ENCODE measurements around the gene FOXL3. TPM values are rescaled to one million over a fixed set of nuclear protein-coding genes. Genes with fewer than 3 reads are reported as not detected.

The FOXL3 gene
- total RNA-seq, 1 experiment from 2014 or later = not detected

GRCh38 chr7:336810-337566 lies 47.0 kb downstream of the FOXL3 start:
- ChIA-PET CTCF (no interaction called here), POLR2A (no interaction called here), RAD21 (ENCODE audit: low non-redundant PET in 1 of 2, low total read pairs in 2 of 2, uncharacterized antibody in 2 of 2, unreplicated experiment in 2 of 2) (no interaction called here)
- Histone ChIP-seq H3K27me3 (ENCODE audit: insufficient read depth, low read length) (no peaks in the 10 kb centered on the region), H3K4me1 (ENCODE audit: control insufficient read depth in 1 of 2, insufficient read depth in 2 of 2, low read length in 2 of 2) (peaks cover 2 to 8% of the 10 kb centered on the region in 2 experiments; a peak in 2 of 4 replicates), H3K36me3 (ENCODE audit: control insufficient read depth in 1 of 2, insufficient read depth in 2 of 2, low read length in 2 of 2) (no peaks in the 10 kb centered on the region), H3K9me2 (ENCODE audit: insufficient read depth) (no peaks in the 10 kb centered on the region), H2AFZ (ENCODE audit: low read depth, low read length, poor library complexity, severe bottlenecking) (no peak overlapping the region), H3K9ac (ENCODE audit: low read length) (no peak overlapping the region), H4K20me1 (ENCODE audit: insufficient read depth) (no peaks in the 10 kb centered on the region), H3K9me3 (ENCODE audit: control insufficient read depth in 1 of 2, insufficient read depth in 1 of 2, low read depth in 1 of 2, low read length in 2 of 2) (peaks cover 0 to 9% of the 10 kb centered on the region in 2 experiments; a peak in 1 of 4 replicates), H3K79me2 (ENCODE audit: insufficient read depth, low read length) (no peaks in the 10 kb centered on the region), H3K4me3 (replicated peaks in 1 of 2; ENCODE audit: low read depth in 1 of 2, low read length in 2 of 2) (no peak overlapping the region), H3K4me2 (ENCODE audit: low read length) (no peak overlapping the region), H3K27ac (ENCODE audit: low read depth, low read length) (no peak overlapping the region)
- TF ChIP-seq SIN3A (IDR thresholded peaks at IDR 0.05; ENCODE audit: low read depth) (no peak), ELF1 (IDR thresholded peaks at IDR 0.05; ENCODE audit: borderline replicate concordance, low read depth) (no peak), POLR2A (IDR thresholded peaks at IDR 0.05; ENCODE audit: borderline replicate concordance, extremely low read depth, insufficient read depth, insufficient read length) (no peak), SP1 (IDR thresholded peaks at IDR 0.05; ENCODE audit: low read depth) (no peak), POLR2AphosphoS5 (IDR thresholded peaks at IDR 0.05; ENCODE audit: low read depth, low read length) (no peak), RAD21 (IDR thresholded peaks at IDR 0.05; ENCODE audit: low read depth) (no peak), SRF (IDR thresholded peaks at IDR 0.05; ENCODE audit: low read depth) (no peak), JUND (IDR thresholded peaks at IDR 0.05) (no peak), YY1 (IDR thresholded peaks at IDR 0.05; ENCODE audit: extremely low read depth, insufficient replicate concordance, low read depth, low read length) (no peak)
- TF ChIP-seq, protein P1, sequence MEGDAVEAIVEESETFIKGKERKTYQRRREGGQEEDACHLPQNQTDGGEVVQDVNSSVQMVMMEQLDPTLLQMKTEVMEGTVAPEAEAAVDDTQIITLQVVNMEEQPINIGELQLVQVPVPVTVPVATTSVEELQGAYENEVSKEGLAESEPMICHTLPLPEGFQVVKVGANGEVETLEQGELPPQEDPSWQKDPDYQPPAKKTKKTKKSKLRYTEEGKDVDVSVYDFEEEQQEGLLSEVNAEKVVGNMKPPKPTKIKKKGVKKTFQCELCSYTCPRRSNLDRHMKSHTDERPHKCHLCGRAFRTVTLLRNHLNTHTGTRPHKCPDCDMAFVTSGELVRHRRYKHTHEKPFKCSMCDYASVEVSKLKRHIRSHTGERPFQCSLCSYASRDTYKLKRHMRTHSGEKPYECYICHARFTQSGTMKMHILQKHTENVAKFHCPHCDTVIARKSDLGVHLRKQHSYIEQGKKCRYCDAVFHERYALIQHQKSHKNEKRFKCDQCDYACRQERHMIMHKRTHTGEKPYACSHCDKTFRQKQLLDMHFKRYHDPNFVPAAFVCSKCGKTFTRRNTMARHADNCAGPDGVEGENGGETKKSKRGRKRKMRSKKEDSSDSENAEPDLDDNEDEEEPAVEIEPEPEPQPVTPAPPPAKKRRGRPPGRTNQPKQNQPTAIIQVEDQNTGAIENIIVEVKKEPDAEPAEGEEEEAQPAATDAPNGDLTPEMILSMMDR (IDR thresholded peaks at IDR 0.05 in 2 of 3, conservative IDR thresholded peaks at IDR 0.05 in 1 of 3; ENCODE audit: borderline replicate concordance in 1 of 3, insufficient read depth in 1 of 3, low read depth in 2 of 3, low read length in 2 of 3) = no peak
- DNase-seq (ENCODE audit: low read depth, low spot score) (no peak), ATAC-seq (no peak)
- BruUV-seq (replicated peaks) = no TSS peak
- intact Hi-C loops (cut with micrococcal nuclease) = no loop called here
